Measurements from ENCODE around the gene PUSL1. TPM values are rescaled to one million over a fixed set of nuclear protein-coding genes. Genes with fewer than 3 reads are reported as not detected.

The PUSL1 gene
- total RNA-seq, 1 donor from 2014 or later, result 8.0 TPM

DNA sequence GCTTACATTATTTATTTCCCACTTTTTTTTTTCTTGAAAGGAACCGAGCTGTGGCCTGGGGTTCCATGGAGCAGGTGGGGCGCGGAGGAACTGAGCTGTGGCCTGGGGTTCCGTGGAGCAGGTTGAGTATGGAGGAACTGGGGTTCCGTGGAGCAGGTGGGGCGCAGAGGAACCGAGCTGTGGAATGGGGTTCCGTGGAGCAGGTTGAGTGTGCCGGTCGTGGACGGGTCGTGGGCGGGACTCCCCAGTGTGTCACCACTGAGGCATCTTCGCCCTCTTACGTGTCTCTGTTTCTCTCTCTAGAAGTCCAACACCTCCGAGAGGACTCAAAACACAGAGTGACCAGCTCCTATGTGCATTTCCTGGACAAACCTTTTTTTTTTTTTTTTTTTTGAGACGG is 29.4 kb upstream of the PUSL1 start:
- no peak for DNase-seq

GRCh38 chr1:1280782-1281481 is 27.5 kb upstream of the PUSL1 start:
- DNase-seq, result no peak

DNA sequence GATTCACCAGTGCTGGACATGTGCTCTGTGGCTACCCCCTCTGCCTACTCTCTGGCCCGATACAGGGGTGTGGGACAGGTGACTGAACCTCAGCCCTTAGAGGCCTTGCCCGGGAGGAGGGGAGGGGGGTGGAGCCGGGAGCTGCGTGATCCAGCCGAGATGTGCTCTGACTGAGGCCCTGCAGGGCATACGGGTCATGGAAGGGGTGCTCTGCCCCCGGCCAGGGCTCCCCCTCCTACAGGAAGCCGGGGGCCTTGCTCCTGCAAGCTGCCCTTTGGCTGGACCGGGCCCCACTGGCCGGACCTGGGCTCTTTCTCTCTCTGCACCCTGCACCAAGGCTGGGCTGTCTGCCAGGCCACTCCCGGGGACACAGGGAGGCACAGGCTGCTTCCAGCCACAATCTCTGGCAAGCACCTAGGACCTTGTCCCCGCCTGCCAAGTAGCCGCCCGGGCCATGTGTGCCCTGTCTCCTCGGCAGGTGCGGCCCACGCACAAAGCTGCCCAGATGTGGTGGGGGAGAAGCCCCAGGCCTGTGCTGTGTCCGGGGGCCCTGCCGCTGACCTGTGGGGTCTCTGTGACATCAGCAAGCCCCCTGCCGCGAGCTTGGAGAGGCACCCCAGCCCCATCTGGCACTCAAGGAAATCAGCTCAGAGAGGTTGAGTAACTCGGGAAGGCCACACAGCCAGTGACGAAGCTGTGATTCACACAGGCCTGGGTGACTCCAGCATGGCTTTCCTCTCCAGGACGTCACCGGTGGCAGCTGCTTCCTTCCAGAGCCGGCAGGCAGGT is 26.7 kb upstream of the PUSL1 start:
- DNase-seq, result no peak

- DNase-seq, result no peak
These were observed 25.4 kb upstream of the PUSL1 start for GRCh38 chr1:1282998-1283397.

GRCh38 chr1:1283821-1284220 is 24.6 kb upstream of the PUSL1 start:
- DNase-seq, result no peak

DNA sequence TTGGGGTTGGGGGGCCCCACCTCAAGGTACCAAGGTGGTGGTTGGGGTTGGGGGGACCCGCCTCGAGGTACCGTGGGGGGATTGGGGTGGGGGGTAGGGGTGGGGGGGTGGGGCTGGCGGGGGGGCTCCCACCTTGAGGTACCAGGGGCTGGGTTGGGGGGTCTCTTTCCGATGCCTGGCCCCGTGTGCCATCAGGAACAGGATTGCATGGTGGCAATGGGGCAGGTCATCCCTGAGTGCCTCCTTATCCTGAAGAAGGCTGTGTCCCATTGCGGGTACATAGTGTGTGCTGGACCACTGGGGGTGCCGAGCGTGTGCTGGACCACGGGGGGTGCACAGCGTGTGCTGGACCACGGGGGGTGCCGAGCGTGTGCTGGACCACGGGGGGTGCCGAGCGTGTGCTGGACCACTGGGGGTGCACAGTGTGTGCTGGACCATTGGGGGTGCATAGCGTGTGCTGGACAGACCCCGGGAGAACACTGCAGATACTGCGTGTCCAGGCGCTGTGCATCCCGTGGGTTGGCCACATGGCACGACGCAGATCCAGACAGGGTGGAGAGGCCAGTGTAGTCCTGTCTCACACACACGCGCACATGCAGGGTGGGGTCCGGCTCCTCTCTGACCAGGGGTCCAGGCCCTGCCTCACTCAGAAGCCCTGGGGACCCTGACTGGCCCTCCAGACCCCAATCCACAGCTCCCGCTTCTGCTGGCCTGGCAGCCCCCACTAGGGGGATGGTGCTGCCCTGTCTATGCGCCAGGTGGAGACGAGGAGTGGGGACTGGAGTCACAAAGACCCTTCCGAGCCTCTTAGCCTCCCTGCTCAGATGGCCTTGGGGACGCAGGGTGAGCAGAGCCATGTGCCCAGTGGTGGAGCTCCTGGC is 23.9 kb upstream of the PUSL1 start:
- no peak for DNase-seq

DNA sequence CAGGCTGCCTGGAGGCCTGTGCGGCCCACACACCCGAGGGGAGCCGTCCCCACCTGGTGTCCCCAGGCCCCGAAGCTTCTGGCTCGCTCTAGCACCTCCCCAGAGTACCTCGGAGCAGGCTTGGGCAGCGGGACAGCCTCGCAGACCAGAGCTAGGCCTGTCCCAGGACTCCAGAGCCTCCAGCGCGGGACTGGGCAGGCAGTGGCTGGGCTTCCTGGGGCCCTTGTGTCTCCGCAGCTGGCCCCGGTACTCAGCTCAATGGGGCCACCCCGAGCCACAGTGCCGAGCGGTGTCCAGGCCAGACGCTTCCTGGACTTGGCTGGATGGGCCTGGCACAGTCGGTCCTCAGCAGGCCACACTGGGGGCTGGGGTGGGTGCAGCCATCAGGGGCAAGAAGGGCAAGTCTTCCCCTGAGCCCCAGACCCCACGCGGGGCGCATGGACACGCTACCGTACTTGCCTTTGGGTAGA is 23.3 kb upstream of the PUSL1 start:
- DNase-seq, result no peak

DNA sequence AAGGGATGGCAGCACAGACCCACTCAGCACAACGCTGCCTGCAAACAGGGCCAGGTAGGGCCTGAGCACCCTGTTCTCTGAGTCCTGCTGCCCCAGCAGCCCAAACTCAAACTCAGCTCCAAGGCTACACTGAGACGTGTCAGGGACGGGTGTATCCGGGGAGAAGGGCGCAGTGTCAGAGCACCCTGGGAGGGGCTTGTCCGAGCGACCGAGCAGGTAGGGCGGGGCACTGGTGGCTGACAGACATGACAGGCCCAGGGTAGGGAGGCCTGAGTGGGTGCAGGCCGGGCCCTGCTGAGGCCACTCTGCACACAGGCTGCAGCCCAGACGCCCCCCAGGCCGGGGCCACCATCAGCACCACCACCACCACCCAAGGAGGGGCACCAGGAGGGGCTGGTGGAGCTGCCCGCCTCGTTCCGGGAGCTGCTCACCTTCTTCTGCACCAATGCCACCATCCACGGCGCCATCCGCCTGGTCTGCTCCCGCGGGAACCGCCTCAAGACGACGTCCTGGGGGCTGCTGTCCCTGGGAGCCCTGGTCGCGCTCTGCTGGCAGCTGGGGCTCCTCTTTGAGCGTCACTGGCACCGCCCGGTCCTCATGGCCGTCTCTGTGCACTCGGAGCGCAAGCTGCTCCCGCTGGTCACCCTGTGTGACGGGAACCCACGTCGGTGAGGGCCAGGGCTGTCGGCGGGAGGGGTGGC is 22.6 kb upstream of the PUSL1 start:
- no peak for DNase-seq

GRCh38 chr1:1286313-1287261 is 21.8 kb upstream of the PUSL1 start:
- no peak for DNase-seq

DNA sequence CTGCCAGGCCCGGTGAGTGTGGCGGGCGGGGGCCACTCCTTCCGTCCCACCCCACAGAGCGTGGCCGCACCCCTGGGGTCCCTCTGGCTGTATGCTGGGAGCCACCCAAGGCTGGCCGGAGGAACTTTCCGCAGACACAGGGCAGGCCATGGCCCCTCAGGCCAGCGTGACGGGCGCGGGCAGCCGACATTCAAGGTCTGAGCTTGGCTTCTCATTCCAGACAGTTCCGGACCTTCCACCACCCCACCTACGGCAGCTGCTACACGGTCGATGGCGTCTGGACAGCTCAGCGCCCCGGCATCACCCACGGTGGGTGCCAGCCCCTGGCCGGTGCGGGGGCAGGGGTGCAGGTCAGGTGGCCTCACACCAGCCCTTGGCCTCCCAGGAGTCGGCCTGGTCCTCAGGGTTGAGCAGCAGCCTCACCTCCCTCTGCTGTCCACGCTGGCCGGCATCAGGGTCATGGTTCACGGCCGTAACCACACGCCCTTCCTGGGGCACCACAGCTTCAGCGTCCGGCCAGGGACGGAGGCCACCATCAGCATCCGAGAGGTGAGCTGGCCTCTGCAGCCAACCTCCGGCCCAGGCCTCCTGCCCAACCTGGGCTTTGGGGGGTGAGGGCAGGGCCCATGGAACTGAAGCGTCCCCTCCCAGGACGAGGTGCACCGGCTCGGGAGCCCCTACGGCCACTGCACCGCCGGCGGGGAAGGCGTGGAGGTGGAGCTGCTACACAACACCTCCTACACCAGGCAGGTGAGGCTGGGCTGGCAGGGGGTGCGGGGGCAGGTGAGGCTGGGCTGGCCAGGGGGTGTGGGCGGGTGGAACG is 20.9 kb upstream of the PUSL1 start:
- DNase-seq, result no peak

DNA sequence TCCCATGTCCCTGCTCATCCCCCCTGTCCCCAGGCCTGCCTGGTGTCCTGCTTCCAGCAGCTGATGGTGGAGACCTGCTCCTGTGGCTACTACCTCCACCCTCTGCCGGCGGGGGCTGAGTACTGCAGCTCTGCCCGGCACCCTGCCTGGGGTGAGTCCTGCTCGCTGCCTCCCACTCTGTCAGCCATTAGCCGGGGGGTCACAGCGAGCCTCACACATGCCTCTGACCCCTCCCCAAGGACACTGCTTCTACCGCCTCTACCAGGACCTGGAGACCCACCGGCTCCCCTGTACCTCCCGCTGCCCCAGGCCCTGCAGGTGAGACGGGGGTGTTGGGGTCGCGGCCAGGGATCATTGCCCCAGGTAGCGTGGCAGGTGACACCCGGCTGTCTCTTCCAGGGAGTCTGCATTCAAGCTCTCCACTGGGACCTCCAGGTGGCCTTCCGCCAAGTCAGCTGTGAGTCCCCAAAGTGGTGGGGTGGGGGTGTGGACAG is 18.1 kb upstream of the PUSL1 start:
- no peak for DNase-seq

- no peak for DNase-seq
These were observed 17.3 kb upstream of the PUSL1 start for GRCh38 chr1:1291023-1291528.

- peak; percentile 32 for DNase-seq
These were observed 16.6 kb upstream of the PUSL1 start for GRCh38 chr1:1291548-1292441.

DNA sequence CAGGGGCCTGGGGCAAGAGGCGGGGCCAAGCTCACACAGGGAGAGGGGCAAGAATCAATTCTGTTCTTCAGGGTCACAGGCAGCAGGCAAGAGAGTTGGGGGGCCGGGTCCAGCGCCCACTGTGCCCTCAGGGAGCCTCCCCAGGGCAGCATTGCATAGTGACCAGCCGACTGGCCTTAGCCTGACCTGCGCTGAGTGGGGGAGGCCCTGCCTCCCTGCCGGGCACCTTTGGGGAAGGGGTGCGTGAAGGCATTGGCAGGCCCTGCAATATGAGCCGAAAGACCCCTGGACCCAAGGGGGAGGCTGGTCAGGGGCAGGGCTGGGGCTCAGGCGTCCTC is 16.0 kb upstream of the PUSL1 start:
- no peak for DNase-seq

DNA sequence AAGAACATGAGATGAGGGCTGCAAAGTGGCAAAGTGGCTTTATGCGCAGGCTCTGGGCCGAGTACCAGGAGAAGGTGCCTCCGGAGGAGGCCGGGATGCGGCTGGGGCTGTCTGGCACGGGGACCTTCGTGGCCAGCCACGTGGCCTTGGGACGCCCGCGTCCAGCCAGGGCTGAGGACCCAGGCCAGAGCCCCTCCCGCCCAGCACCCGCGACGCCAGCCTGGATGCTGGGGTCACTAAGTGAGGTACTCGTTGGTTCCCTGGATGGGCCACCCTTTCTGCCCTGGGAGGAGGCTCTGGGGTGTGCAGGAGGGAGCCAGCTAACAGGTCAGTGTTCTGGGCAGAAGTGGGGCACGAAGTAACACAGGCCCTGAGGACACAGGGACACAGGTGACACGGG is 15.5 kb upstream of the PUSL1 start:
- no peak for DNase-seq

GRCh38 chr1:1293263-1294249 is 14.8 kb upstream of the PUSL1 start:
- no peak for DNase-seq

DNA sequence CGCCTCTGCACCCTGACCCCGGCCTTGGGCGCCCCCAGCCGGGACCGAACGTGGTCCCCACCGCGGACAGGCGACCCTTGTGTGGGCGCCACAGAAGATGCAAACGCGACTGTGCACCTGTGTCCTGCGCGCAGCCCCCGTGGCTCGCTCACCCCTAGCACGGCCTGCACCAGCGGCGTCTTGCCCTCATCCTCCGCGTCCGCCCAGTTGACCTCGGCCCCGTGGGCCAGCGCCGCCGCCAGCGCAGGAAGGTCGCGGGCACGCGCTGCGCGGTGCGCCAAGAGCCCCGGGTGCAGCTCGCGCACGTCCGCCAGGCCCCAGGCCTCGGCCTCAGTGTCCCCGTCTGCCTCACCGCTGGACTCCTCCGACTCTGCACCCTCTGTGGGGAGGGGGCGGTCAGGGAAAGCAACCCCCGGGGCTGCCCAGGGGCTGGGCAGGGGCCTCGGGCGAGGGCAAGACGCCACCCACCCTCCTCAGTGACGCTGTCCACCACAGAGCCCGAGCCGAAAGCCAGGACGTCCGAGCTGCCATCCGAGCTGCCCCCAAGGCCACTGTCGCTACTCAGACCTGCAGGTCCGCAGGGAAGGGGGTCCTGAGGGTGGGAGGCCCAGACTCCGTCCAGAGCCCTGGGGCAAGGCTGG is 14.0 kb upstream of the PUSL1 start:
- no peak for DNase-seq
